Activated T-helper 1 cell treated with anti-CD3 and anti-CD28 coated beads, Interleukin-2, amount 50 U/mL, for 16 hours (primary cell): Measurements from ENCODE around the gene ZNF69.
"Not testable (repeated sequence)": the region's sequence is repeated elsewhere in the genome, so short reads cannot be mapped to it uniquely, and the experiment has no call there.

Source experiments
- DNase-seq, 2 donors: peaks; one replicate each; pipeline ENCODE4 v3.0.0-alpha.2; 2020; ENCODE audit warnings: low read depth in 1 of 2, low spot score in 1 of 2

The ZNF69 gene

GRCh38 chr19:11890634-11891033, 3.1 kb downstream of the ZNF69 start:
- no peak for DNase-seq

DNA sequence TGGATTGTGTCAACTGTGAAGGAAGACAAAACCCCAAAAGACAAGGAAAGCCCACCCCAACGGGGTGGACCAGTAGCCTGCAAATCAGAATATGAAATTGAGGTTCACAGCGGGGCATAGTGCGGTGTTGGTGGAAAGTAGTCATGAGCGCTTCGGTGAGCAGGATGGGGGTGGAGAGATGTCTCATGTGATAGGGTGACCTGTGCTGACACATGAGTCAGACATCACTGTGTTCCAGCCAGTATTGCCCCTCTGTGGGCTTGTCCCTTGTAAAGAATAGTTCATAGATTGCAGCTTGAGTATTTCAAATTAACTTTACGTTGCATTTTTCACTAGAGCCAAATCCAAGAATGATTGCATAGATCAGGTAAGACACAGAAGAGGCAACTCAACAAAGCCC, 7.3 kb downstream of the ZNF69 start:
- DNase-seq, result no peak

DNA sequence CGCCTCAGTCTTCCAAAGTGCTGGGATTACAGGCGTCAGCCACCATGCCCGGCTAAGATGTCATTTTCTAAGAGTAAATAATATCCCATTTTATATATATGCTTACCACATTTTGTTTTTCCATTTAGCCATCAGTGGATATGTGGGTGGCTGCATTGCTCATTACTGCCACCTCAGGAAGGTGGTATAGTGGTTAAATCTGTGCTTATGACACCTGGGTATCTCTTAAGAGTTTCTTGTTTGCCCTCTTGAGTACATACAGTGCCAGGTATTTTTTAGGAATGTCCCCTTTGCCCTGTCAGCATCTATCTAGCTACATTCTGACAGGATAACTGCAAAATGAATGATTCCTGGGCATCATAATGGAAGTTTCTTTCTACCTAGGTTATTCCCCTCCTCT, 14.6 kb downstream of the ZNF69 start:
- DNase-seq, result no peak

DNA sequence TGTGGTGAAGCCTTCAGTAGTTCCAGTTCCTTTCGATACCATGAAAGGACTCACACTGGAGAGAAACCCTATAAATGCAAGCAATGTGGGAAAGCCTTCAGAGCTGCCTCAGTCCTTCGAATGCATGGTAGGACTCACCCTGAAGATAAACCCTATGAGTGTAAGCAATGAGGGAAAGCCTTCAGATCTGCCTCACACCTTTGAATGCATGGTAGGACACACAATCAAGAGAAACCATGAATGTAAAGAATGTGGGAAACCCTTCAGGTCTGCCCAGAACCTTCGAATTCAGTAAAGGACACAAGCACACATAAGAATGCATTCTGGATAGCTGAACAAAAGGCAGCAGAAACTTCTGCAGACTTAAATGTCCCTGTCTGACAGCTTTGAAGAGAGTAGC, 18.3 kb downstream of the ZNF69 start:
- no peak for DNase-seq

GRCh38 chr19:11911937-11912336, 24.4 kb downstream of the ZNF69 start:
- not testable (repeated sequence) for DNase-seq

- not testable (repeated sequence) for DNase-seq
Measured at GRCh38 chr19:11914417-11915051, 27.0 kb downstream of the ZNF69 start.

- no peak for DNase-seq
Measured at GRCh38 chr19:11921852-11922495, 34.4 kb downstream of the ZNF69 start.

- DNase-seq, result peak; percentile 80 to 83
Measured at GRCh38 chr19:11924886-11925650, 37.5 kb downstream of the ZNF69 start, which contains the start of gene ZNF700. Gene ZNF700 (plus strand): TSS chr19:11925107. CDS start chr19:11925211, 104 bp downstream.

DNA sequence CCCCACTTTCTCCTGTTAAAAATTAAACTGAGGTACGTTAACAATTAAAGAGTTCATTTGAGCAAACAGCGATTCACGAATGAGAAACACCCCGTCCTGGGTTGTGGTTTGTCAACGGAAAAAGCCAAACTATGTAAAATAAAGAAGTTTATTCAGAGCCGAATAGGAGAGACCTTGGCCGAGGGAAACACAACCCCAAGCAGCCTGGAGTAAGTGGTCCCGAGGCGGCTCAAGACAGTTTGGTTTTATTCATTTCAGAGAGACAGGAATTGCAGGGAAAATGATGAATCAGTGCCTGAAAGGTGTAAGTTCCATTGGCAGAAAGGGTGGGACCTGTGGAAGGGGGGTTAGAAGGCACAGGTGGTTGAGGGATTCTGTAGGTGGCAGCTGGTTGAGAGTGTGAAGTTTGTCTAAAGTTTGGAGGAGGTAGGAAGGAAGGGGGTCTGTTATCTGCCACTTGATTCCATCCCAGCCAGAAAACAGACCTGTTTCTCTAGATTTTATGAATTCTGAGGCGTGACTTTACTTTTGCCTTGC, 38.1 kb downstream of the ZNF69 start:
- not testable (repeated sequence) for DNase-seq

DNA sequence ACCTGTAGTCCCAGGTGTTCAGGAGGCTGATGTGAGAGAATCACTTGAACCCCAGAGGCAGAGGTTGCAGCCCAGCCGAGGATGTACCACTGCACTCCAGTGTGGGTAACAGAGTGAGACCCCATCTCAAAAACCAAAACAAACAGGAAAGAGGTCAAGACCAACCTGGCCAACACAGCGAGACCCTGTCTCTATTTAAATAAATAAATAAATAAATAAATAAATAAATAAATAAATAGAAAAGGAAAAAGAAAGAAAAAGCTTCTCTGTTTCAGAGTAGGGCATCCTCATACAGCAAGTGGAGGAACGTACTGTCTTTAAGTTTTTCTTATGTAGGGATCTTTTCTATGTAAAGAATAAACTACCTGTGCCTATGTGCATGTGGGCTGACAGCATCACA, 39.6 kb downstream of the ZNF69 start:
- no peak for DNase-seq

DNA sequence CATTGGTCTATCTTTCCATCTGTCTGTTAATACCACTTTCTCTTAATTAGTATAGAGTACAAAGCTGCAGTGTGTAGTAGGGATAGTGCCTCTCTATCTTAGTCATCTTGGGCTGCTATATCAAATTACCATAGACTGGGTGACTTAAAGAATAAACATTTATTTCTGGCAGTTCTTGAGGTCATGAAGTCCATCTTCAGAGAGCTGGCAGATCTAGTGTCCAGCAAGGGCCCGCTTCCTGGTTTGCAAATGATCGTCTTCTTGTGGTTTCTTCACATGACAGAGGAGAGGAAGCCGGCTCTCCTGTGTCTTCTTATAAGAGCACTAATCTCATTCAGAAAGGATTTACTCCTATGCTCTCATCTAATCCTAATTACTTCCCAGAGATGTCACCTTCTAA, 43.5 kb downstream of the ZNF69 start:
- no peak for DNase-seq

- DNase-seq, result no peak
Measured at GRCh38 chr19:11931513-11931912, 43.9 kb downstream of the ZNF69 start.

DNA sequence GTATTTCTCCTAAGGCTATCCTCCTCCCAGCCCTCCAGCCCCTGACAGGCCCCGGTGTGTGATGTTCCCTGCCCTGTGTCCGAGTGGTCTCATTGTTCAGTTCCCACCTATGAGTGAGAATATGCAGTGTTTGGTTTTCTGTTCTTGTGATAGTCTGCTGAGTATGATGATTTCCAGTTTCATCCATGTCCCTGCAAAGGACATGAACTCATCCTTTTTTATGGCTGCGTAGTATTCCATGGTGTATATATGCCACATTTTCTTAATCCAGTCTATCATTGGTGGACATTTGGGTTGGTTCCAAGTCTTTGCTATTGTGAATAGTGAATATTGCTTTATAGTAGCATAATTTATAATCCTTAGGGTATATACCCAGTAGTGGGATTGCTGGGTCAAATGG, 48.2 kb downstream of the ZNF69 start:
- DNase-seq, result not testable (repeated sequence)

DNA sequence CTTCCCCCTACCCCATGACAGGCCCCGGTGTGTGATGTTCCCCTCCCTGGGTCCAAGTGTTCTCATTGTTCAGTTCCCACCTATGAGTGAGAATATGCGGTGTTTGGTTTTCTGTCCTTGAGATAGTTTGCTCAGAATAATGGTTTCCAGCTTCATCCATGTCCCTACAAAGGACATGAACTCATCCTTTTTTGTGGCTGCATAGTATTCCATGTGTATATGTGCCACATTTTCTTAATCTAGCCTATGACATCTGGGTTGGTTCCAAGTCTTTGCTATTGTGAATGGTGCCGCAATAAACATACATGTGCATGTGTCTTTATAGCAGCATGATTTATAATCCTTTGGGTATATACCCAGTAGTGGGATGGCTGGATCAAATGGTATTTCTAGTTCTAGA, 50.8 kb downstream of the ZNF69 start:
- DNase-seq, result not testable (repeated sequence)

GRCh38 chr19:11941361-11941887, 53.8 kb downstream of the ZNF69 start:
- DNase-seq, result not testable (repeated sequence)

GRCh38 chr19:11942008-11942842, 54.6 kb downstream of the ZNF69 start:
- DNase-seq, result no peak

GRCh38 chr19:11942843-11943108, 55.2 kb downstream of the ZNF69 start:
- no peak for DNase-seq

GRCh38 chr19:11944656-11945055, 57.1 kb downstream of the ZNF69 start:
- no peak for DNase-seq

- no peak for DNase-seq
Measured at GRCh38 chr19:11948646-11949045, 61.1 kb downstream of the ZNF69 start.

DNA sequence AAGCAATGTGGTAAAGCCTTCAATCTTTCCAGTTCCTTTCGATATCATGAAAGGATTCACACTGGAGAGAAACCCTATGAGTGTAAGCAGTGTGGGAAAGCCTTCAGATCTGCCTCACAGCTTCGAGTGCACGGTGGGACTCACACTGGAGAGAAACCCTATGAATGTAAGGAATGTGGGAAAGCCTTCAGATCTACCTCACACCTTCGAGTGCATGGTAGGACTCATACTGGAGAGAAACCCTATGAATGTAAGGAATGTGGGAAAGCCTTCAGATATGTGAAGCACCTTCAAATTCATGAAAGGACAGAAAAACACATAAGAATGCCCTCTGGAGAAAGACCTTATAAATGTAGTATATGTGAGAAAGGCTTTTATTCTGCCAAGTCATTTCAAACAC, 61.6 kb downstream of the ZNF69 start:
- DNase-seq, result no peak

- not testable (repeated sequence) for DNase-seq
Measured at GRCh38 chr19:11949614-11950080, 62.1 kb downstream of the ZNF69 start.
